Neural cell (in vitro differentiated cells): ENCODE data around the gene NRBP1. TPM values are rescaled to one million over a fixed set of nuclear protein-coding genes. Genes with fewer than 3 reads are reported as not detected.

Source experiments
- H2AFZ ChIP-seq: fragments of 200-600, 300-800 bp; sonication (generic), shearing (Covaris generic); 2 replicates; pipeline ENCODE4 v1.6.0; 2014; ENCODE audit warnings: low read depth, mild to moderate bottlenecking, antibody characterized with exemption, low read length, moderate library complexity
- H3F3A ChIP-seq: fragments of 200-600 bp; shearing (Covaris generic); 2 replicates; pipeline ENCODE4 v1.6.1; 2016; ENCODE audit warnings: mild to moderate bottlenecking, moderate library complexity, mixed read lengths, antibody characterized with exemption, low read length; ENCODE audit not compliant: insufficient read depth, poor library complexity, severe bottlenecking
- H3K27ac ChIP-seq: fragments of 200-600, 300-800 bp; sonication (generic), shearing (Covaris generic); 2 replicates; pipeline ENCODE4 v1.5.1; 2014; ENCODE audit warnings: mild to moderate bottlenecking, low read length, moderate library complexity
- H3K27me3 ChIP-seq: fragments of 300-800, 200-600 bp; sonication (generic), shearing (Covaris generic); 2 replicates; pipeline ENCODE4 v1.6.0; 2014; ENCODE audit warnings: mild to moderate bottlenecking, low read depth, low read length, moderate library complexity; ENCODE audit not compliant: insufficient read depth
- H3K36me3 ChIP-seq: fragments of 300-800, 200-600 bp; sonication (generic), shearing (Covaris generic); 2 replicates; pipeline ENCODE4 v1.5.1; 2014; ENCODE audit warnings: mild to moderate bottlenecking, antibody characterized with exemption, low read length, moderate library complexity; ENCODE audit not compliant: insufficient read depth
- H3K4me2 ChIP-seq: fragments of 300-800, 200-600 bp; sonication (generic), shearing (Covaris generic); 2 replicates; pipeline ENCODE4 v1.6.0; 2014; ENCODE audit warnings: mild to moderate bottlenecking, low read length
- H3K4me3 ChIP-seq: fragments of 300-800, 200-600 bp; sonication (generic), shearing (Covaris generic); 2 replicates; pipeline ENCODE4 v1.5.1; 2014; ENCODE audit warnings: mild to moderate bottlenecking, low read length, moderate library complexity
- H3K79me2 ChIP-seq: fragments of 200-600 bp; shearing (Covaris generic); replicated peaks from 2 replicates; pipeline ENCODE4 v1.6.0; 2014; ENCODE audit warnings: mild to moderate bottlenecking, low read length, moderate library complexity; ENCODE audit not compliant: insufficient read depth
- H3K9ac ChIP-seq: fragments of 300-800, 200-600 bp; sonication (generic), shearing (Covaris generic); 2 replicates; pipeline ENCODE4 v1.6.1; 2016; ENCODE audit warnings: mild to moderate bottlenecking, low read length, mixed read lengths
- H3K9me2 ChIP-seq: fragments of 200-600 bp; shearing (Covaris generic); 2 replicates; pipeline ENCODE4 v1.6.1; 2016; ENCODE audit warnings: mild to moderate bottlenecking, low read length, mixed read lengths; ENCODE audit not compliant: insufficient read depth
- H3K9me3 ChIP-seq: fragments of 200-600, 300-800 bp; sonication (generic), shearing (Covaris generic); 2 replicates; pipeline ENCODE4 v1.6.1; 2016; ENCODE audit warnings: mild to moderate bottlenecking, mixed run types, low read length, moderate library complexity, mixed read lengths
- H4K20me1 ChIP-seq: fragments of 200-600 bp; shearing (Covaris generic); 2 replicates; pipeline ENCODE4 v1.6.1; 2016; ENCODE audit warnings: mild to moderate bottlenecking, mixed run types; ENCODE audit not compliant: insufficient read depth
- EP300 ChIP-seq: fragments of 450-650 bp; conservative IDR thresholded peaks from 2 replicates; pipeline ENCODE4 v1.6.1; 2014; ENCODE audit warnings: antibody characterized with exemption, mild to moderate bottlenecking, moderate library complexity; ENCODE audit not compliant: poor library complexity, severe bottlenecking
- EZH2 ChIP-seq: fragments of 200-600, 300-800 bp; shearing (Covaris generic), sonication (generic); IDR thresholded peaks from 2 replicates; pipeline ENCODE4 v1.6.1; 2014; ENCODE audit warnings: antibody characterized with exemption, low read length, borderline replicate concordance, mild to moderate bottlenecking; ENCODE audit not compliant: insufficient read depth, poor library complexity, severe bottlenecking
- MXI1 ChIP-seq: fragments of 450-650 bp; conservative IDR thresholded peaks from 2 replicates; pipeline ENCODE4 v1.6.1; 2014; ENCODE audit warnings: antibody characterized with exemption, mild to moderate bottlenecking; ENCODE audit not compliant: poor library complexity, severe bottlenecking
- POLR2AphosphoS5 ChIP-seq: IDR thresholded peaks from 2 replicates; pipeline ENCODE4 v1.6.1; 2012
- RAD21 ChIP-seq: fragments of 450-650 bp; conservative IDR thresholded peaks from 2 replicates; pipeline ENCODE4 v1.6.1; 2014; ENCODE audit warnings: antibody characterized with exemption, mild to moderate bottlenecking, moderate library complexity
- REST ChIP-seq: IDR thresholded peaks from 2 replicates; pipeline ENCODE4 v1.6.1; 2012; ENCODE audit warnings: borderline replicate concordance
- SMC3 ChIP-seq: fragments of 450-650 bp; conservative IDR thresholded peaks from 2 replicates; pipeline ENCODE4 v1.6.1; 2014; ENCODE audit warnings: antibody characterized with exemption, mild to moderate bottlenecking, moderate library complexity; ENCODE audit not compliant: poor library complexity
- TAF1 ChIP-seq: IDR thresholded peaks from 2 replicates; pipeline ENCODE4 v1.6.1; 2012; ENCODE audit warnings: low read depth
- polyA plus RNA-seq: library from polyadenylated mRNA; depleted of rRNA; stranded (reverse); fragments of >200 nt; gene quantifications from 2 replicates; pipeline ENCODE4 v1.2.3, GENCODE V29; 2014
- TF ChIP-seq, protein P1 (sequence below): fragments of 450-650 bp; IDR thresholded peaks from 2 replicates; pipeline ENCODE4 v1.5.1; 2014; ENCODE audit warnings: antibody characterized with exemption, mild to moderate bottlenecking, moderate library complexity; ENCODE audit not compliant: poor library complexity, severe bottlenecking

Gene NRBP1
- polyA plus RNA-seq, 1 donor from 2014 or later, result 115 TPM

DNA sequence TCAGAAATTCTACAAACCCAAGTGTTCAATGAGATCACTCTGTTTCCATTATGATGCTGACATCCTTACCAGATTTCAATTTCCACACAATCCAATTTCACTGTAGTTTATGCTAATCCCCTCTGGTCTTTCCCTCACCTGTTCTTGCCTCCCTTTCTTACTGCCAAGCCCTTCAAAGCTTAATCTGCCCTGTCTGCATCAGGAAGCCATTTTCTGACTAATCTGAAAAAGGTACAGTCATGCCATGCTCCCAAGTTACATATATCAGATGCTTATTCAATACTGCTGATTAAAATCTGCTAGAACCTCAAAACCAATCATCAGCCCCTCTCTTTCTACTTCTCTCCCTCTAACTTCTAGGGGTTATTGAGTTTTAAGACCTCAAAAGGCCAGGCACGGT, 22.7 kb downstream of the NRBP1 start:
- Histone ChIP-seq H3K27ac (no peak overlapping the region), H3K79me2 (no peaks in the 10 kb centered on the region), H3K36me3 (no peaks in the 10 kb centered on the region), H4K20me1 (no peaks in the 10 kb centered on the region), H3K9ac (no peak overlapping the region), H3F3A (no peaks in the 10 kb centered on the region), H3K4me2 (no peak overlapping the region), H3K27me3 (no peaks in the 10 kb centered on the region), H3K9me2 (no peaks in the 10 kb centered on the region), H3K4me3 (no peak overlapping the region), H2AFZ (no peak overlapping the region), H3K9me3 (no peaks in the 10 kb centered on the region)
- TF ChIP-seq TAF1 (no peak), REST (no peak), RAD21 (no peak), EZH2 (no peak), MXI1 (no peak), EP300 (no peak), POLR2AphosphoS5 (no peak), SMC3 (no peak)
- TF ChIP-seq, protein P1, sequence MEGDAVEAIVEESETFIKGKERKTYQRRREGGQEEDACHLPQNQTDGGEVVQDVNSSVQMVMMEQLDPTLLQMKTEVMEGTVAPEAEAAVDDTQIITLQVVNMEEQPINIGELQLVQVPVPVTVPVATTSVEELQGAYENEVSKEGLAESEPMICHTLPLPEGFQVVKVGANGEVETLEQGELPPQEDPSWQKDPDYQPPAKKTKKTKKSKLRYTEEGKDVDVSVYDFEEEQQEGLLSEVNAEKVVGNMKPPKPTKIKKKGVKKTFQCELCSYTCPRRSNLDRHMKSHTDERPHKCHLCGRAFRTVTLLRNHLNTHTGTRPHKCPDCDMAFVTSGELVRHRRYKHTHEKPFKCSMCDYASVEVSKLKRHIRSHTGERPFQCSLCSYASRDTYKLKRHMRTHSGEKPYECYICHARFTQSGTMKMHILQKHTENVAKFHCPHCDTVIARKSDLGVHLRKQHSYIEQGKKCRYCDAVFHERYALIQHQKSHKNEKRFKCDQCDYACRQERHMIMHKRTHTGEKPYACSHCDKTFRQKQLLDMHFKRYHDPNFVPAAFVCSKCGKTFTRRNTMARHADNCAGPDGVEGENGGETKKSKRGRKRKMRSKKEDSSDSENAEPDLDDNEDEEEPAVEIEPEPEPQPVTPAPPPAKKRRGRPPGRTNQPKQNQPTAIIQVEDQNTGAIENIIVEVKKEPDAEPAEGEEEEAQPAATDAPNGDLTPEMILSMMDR, result no peak

GRCh38 chr2:27453968-27454367, 25.5 kb downstream of the NRBP1 start:
- H3K9me3 ChIP-seq, result no peaks in the 10 kb centered on the region
- H2AFZ ChIP-seq, result no peak overlapping the region
- no peak overlapping the region for H3K27ac ChIP-seq
- H3K4me3 ChIP-seq, result no peak overlapping the region
- no peaks in the 10 kb centered on the region for H3F3A ChIP-seq
- H3K4me2 ChIP-seq, result no peak overlapping the region
- no peaks in the 10 kb centered on the region for H3K9me2 ChIP-seq
- H3K9ac ChIP-seq, result no peak overlapping the region
- H3K79me2 ChIP-seq, result no peaks in the 10 kb centered on the region
- TF ChIP-seq RAD21, result no peak
- no peaks in the 10 kb centered on the region for H3K27me3 ChIP-seq
- no peaks in the 10 kb centered on the region for H3K36me3 ChIP-seq
- H4K20me1 ChIP-seq, result no peaks in the 10 kb centered on the region

DNA sequence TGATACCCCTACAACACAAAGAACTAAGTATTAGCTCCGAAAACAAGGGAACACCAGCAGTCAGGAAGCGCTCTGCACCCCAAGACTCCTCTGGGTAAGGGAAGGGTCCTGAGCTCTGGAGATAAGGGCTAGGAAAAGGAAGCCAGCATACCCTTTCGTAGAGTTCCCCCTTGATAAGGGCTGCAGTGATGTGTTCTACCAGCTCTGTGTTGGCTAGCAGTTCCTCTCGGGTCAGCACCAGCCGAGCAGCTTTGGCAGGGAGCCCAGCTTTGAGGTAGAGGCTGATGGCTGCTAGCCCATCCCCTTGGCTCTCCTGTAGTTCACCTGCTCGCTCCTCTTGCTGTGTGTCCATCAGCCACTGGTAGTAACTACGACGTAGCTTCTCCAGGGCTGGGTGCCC, 32.7 kb downstream of the NRBP1 start:
- Histone ChIP-seq H3K9me3 (no peaks in the 10 kb centered on the region), H3K27me3 (no peaks in the 10 kb centered on the region), H2AFZ (no peak overlapping the region), H3K27ac (no peak overlapping the region), H3K4me3 (no peak overlapping the region), H4K20me1 (no peaks in the 10 kb centered on the region), H3F3A (no peaks in the 10 kb centered on the region), H3K79me2 (no peaks in the 10 kb centered on the region), H3K9ac (no peak overlapping the region), H3K36me3 (no peaks in the 10 kb centered on the region), H3K4me2 (no peak overlapping the region), H3K9me2 (no peaks in the 10 kb centered on the region)
- TF ChIP-seq SMC3 (no peak), EZH2 (no peak), MXI1 (no peak), REST (no peak), EP300 (no peak), POLR2AphosphoS5 (no peak), RAD21 (no peak), TAF1 (no peak)
- TF ChIP-seq, protein P1, result no peak
